Stomach smooth muscle (tissue), 2 donors: ENCODE measurements around the gene PSMD9.

ENCODE experiments used
- H3K27ac ChIP-seq: one replicate; pipeline ENCODE4 v1.7.0; 2013; ENCODE audit warnings: mild to moderate bottlenecking, low read length, inconsistent platforms
- H3K27me3 ChIP-seq, 2 donors: one replicate each; pipeline ENCODE4 v1.7.0; 2013; ENCODE audit warnings: low read length in 2 of 2; ENCODE audit not compliant: insufficient read depth in 2 of 2, control insufficient read depth in 1 of 2
- H3K36me3 ChIP-seq, 2 donors: one replicate each; pipeline ENCODE4 v1.7.0; 2013; ENCODE audit warnings: low read length in 2 of 2; ENCODE audit not compliant: control insufficient read depth in 2 of 2, insufficient read depth in 2 of 2
- H3K4me1 ChIP-seq: one replicate; pipeline ENCODE4 v1.7.0; 2013; ENCODE audit warnings: low read length; ENCODE audit not compliant: control insufficient read depth, insufficient read depth
- H3K4me3 ChIP-seq, 2 donors: one replicate each; pipeline ENCODE4 v1.7.0; 2013; ENCODE audit warnings: low read length in 2 of 2
- H3K9ac ChIP-seq, 2 donors: one replicate each; pipeline ENCODE4 v1.7.0; 2013; ENCODE audit warnings: low read length in 2 of 2, mild to moderate bottlenecking in 1 of 2
- H3K9me3 ChIP-seq, 2 donors: one replicate each; pipeline ENCODE4 v1.7.0; 2013; ENCODE audit warnings: low read length in 2 of 2; ENCODE audit not compliant: control insufficient read depth in 2 of 2
- donor health status: healthy.
- donor health status: Pancreatic carcinoma.

The PSMD9 gene

DNA sequence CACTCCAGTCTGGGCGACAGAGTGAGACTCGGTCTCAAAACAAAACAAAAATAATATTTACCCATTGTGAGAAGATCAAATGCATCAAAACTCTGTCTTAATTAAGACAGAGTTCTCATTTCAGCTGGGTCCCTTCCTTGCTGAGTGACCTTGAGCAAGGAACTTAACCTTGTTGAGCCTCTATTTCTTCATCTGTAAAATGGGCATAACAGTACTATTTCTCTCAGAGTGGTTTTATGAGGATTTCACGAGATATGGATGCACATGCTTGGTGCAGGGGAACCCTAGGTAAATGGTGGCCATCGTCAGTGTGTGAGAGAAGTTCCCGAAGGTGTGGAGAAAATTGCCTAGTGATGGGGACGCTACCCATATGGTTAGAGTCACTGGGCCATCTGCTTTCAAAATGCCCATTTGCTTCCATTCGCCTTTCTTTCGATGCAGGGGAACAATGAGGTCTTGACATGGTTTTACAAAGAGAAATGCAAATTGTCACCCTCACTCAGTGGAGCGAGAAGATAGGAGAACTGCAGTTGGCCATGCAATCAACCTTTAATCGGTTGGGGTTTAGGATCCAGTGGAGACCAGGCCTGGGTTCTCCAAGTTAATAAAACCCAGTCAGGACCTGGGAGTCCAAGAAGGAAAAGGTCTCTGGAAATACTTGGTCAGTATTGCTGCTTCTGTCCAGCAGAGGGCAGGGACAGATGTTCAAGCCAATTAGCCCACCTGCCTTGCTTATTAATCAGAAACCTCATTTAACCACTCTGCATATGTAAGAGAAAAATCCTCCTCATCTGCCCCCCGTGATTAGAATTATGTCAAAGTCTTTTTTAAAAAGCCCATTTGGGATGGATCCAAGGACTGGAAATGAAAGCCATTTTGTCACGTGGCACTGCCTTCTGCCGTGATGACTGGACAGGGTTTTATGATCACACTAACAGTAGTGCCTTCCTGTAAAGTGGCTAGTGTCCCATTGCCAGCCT, 67.0 kb downstream of the PSMD9 start:
- peaks cover 3% of the 10 kb centered on the region for H3K4me1 ChIP-seq
- H3K36me3 ChIP-seq: no peaks in the 10 kb centered on the region
- no peak overlapping the region for H3K27ac ChIP-seq
- no peak overlapping the region for H3K9ac ChIP-seq
- H3K27me3 ChIP-seq: no peaks in the 10 kb centered on the region
- no peak overlapping the region for H3K4me3 ChIP-seq
- no peaks in the 10 kb centered on the region for H3K9me3 ChIP-seq

DNA sequence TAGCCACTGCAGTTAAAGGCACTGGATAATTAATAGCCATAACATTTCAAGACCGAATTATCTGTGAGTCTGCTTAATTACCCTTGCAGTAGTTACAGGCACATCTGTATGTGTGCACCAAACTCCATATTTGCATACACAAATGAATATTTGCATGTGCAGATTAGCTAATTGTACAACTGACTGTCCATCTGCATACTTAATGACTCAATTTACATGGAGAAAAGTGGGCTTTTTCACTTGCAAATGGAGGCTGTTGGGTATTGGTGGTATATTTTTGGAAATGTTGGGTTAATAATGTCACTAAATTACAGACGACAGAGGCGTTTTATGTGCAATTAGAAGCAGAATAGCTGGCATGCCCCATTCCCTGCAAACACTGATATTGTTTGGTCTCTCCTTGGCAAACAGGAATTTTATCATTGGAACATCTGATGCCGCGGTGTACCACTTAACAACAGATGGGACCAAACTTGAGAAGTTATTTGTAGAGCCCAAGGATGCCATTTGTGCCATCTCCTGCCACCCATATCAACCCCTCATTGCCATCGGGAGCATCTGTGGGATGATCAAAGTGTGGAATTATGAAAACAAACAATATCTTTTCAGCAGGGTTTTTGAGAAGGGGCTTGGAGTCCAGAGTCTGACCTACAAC, 69.4 kb downstream of the PSMD9 start:
- Histone ChIP-seq H3K9ac (no peak overlapping the region), H3K4me3 (no peak overlapping the region), H3K27ac (no peak overlapping the region), H3K36me3 (no peaks in the 10 kb centered on the region), H3K4me1 (peaks cover 3% of the 10 kb centered on the region), H3K27me3 (no peaks in the 10 kb centered on the region), H3K9me3 (no peaks in the 10 kb centered on the region)

DNA sequence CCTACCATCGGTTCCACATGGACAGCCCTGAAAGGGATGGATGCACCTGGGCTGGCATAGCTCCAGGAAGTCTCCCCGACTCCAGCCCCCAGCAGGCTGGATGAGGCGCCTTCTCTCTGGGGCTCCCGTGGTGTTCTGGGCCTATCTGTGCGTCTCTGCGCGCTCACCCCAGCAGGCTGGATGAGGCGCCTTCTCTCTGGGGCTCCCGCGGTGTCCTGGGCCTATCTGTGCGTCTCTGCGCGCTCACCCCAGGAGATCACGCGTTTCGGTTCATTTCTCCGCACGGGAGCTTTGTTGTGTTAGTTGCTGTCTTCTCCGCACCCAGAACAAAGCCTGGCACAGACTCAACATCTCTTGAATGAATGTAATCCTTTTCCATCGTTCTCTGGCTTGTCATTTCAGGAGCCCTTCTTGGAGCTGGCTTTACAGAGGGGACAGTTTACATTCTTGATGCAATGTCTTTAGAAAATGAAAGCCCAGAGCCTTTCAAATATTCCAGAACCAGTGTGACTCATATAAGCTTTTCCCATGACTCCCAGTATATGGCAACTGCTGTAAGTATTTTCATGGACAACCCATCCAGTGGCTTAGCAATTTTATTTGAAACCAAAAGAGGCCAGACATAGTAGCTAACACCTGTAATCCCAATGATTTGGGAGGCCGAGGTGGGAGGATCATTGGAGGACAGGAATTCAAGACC, 70.1 kb downstream of the PSMD9 start:
- Histone ChIP-seq H3K36me3 (no peaks in the 10 kb centered on the region), H3K9ac (no peak overlapping the region), H3K27ac (no peak overlapping the region), H3K4me1 (peaks cover 3% of the 10 kb centered on the region), H3K4me3 (peak overlapping the region in 1 of 2 donors; percentile 59), H3K27me3 (no peaks in the 10 kb centered on the region), H3K9me3 (no peaks in the 10 kb centered on the region)

DNA sequence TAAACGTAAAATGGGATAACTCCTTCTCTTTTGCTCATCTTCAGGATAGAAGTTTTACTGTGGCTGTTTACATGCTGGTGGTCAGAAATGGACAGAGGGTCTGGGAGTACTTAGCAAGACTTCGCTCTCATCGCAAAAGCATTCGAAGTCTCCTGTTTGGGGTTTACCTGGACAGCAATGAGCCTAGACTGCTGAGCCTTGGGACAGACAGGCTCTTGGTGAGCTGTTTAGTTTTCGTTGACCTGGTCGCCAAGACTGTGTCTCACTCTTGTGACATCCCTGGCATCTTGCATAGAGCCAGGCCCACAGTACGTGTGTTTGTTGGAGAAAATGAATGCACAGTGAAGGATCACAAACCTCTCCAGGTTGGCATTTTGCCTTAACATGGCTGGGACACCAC, 72.0 kb downstream of the PSMD9 start:
- H3K4me1 ChIP-seq: peaks cover 3% of the 10 kb centered on the region
- no peak overlapping the region for H3K27ac ChIP-seq
- H3K27me3 ChIP-seq: no peaks in the 10 kb centered on the region
- no peaks in the 10 kb centered on the region for H3K9me3 ChIP-seq
- H3K9ac ChIP-seq: no peak overlapping the region
- H3K36me3 ChIP-seq: no peaks in the 10 kb centered on the region
- no peak overlapping the region for H3K4me3 ChIP-seq

DNA sequence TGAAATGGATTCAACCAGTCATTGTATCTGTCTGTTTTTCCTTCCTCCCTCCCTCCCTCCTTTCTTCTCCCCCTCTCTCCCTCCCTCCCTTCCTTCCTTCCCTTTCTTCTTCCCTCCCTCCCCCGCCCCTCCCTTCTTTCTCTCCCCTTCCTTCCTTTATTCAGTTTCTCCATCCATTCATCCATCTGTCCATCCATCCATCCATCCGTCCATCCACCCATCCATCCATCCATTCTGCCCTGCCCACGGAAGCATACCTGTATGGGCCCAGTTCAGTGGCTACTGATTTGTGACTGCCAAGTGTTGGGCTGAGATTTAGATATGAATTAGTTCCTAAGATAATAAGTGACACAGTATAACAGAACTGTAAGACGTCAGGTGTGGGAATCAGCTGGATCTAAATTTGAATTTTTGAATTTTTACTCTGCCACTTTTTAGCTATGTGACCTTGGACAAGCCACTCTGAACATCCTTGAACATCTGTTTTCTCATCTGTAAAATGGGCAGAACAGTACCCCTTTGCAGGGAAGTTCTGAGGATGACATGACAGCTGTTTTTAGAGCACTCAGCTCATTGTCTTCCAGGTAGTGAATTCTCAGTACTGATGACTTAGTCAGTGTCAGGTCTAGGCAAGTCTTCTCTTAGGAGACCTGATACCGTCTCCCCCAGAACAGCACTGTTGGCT, 72.7 kb downstream of the PSMD9 start:
- Histone ChIP-seq H3K27ac (no peak overlapping the region), H3K4me3 (no peak overlapping the region), H3K9me3 (no peaks in the 10 kb centered on the region), H3K9ac (no peak overlapping the region), H3K4me1 (peaks cover 3% of the 10 kb centered on the region), H3K27me3 (no peaks in the 10 kb centered on the region), H3K36me3 (no peaks in the 10 kb centered on the region)

DNA sequence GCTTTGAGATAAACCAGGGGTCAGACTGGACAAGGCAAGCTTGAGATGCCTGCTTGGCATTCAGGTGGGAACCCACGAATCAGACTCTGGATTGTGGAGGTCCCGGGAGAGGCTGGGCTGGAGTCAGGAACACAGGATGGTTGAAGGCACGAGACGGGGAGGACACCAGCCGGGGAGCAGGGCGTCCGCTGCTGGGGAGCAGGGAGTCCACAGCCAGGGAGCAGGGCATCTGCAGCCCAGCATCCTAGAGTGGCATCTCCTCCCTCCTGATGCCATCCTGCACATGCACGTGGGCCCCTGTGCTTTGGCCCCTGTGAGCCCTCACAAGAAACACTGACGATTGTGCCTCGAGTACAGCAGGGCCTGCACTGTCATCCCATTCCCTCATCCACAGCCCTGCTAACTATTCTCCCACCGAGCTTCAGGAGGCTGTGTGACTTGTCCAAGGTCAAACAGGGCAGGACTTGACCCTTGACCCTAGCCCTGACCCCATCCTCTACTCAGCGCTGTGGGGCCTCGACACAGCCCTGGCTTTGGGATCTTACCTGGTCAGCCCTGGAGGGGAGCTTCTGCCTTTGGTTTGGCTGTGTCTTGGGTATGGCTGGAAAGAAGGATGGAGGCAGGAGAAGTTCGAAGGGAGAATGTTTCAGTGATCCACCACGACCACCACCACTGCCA, 74.9 kb downstream of the PSMD9 start:
- H3K4me3 ChIP-seq: no peak overlapping the region
- no peaks in the 10 kb centered on the region for H3K9me3 ChIP-seq
- H3K36me3 ChIP-seq: no peaks in the 10 kb centered on the region
- no peak overlapping the region for H3K9ac ChIP-seq
- H3K4me1 ChIP-seq: peaks cover 3% of the 10 kb centered on the region
- H3K27me3 ChIP-seq: no peaks in the 10 kb centered on the region
- H3K27ac ChIP-seq: no peak overlapping the region

DNA sequence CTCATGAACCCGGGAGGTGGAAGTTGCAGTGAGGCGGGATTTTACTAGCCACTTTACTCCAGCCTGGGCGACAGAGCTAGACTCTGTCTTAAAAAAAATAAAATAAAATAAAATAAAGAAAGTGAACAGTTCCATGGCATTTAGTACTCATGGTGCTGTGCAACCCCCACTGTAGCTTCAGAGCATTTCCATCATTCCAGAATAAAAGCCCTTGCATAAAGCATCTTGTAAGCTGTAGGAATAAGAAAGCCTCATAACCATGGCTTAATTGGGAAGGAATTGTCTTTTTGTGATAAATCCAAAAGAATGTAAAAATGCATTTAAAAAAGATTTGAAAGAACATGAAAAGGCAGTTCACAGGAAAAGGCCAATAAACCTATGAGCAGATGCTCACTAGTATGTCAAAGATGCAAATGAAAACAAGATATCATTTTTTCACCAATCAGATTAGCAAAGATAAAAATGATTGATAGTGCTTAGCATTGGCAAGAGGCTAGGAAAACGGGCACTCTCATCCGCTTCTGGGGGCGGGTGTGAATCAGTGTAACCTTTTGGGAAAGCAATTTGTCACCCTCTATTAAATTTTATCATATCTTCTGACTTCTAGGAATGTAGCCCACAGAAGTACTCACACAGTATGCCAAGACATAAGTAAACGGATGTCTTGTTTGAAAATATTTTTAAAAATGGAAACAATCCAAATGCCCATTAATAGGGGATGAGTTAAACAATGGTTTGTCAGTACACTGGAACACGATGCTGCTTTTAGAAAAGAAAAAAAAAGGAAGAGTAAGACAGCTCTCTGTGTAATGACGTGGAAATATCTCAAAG, 76.4 kb downstream of the PSMD9 start:
- no peak overlapping the region for H3K27ac ChIP-seq
- H3K4me1 ChIP-seq: peaks cover 3% of the 10 kb centered on the region
- H3K36me3 ChIP-seq: no peaks in the 10 kb centered on the region
- no peak overlapping the region for H3K4me3 ChIP-seq
- H3K9ac ChIP-seq: no peak overlapping the region
- no peaks in the 10 kb centered on the region for H3K27me3 ChIP-seq
- no peaks in the 10 kb centered on the region for H3K9me3 ChIP-seq

DNA sequence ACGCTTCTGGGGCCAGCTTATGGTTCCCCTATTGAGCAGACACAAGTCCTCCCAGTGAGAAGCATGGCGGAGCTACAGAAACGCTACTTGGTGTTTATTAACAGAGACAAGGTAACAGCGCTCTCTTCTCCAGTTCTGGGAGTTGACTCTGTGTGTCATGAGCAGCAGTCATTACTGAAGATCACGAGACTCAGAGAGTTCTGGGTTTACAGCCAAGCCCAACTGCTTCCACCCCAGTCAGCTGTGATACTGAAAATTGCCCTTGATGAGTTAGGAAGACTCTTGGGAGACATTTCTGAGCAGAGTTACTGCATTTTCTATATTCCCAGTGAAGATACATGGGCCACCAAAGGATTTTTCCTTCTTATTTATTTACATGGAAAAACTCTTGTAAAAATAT, 78.4 kb downstream of the PSMD9 start:
- Histone ChIP-seq H3K27me3 (no peaks in the 10 kb centered on the region), H3K4me3 (no peak overlapping the region), H3K9me3 (no peaks in the 10 kb centered on the region), H3K4me1 (peaks cover 3% of the 10 kb centered on the region), H3K27ac (no peak overlapping the region), H3K9ac (no peak overlapping the region), H3K36me3 (no peaks in the 10 kb centered on the region)
